HG03045 (cell line): ENCODE data around the gene PHLDA3.
"Not testable (repeated sequence)": the region's sequence is repeated elsewhere in the genome, so short reads cannot be mapped to it uniquely, and the experiment has no call there.

Source experiments
- ATAC-seq: cut with Tn5 transposase; IDR thresholded peaks from one replicate; pipeline ENCODE4 v1.9.1; 2021; ENCODE audit warnings: mild to moderate bottlenecking, moderate library complexity; ENCODE audit not compliant: unreplicated experiment

Gene PHLDA3

GRCh38 chr1:201504179-201504631, 35.2 kb upstream of the PHLDA3 start:
- no peak for ATAC-seq

- no peak for ATAC-seq
Observed at GRCh38 chr1:201503397-201504176, 34.6 kb upstream of the PHLDA3 start.

- no peak for ATAC-seq
Observed at GRCh38 chr1:201502511-201502857, 33.5 kb upstream of the PHLDA3 start.

GRCh38 chr1:201501812-201502510, 33.0 kb upstream of the PHLDA3 start:
- ATAC-seq: no peak

GRCh38 chr1:201501144-201501543, 32.2 kb upstream of the PHLDA3 start:
- ATAC-seq: no peak

GRCh38 chr1:201500670-201501120, 31.7 kb upstream of the PHLDA3 start:
- ATAC-seq: no peak

GRCh38 chr1:201499795-201500669, 31.0 kb upstream of the PHLDA3 start:
- ATAC-seq: no peak

GRCh38 chr1:201499191-201499590, 30.2 kb upstream of the PHLDA3 start:
- no peak for ATAC-seq

- ATAC-seq: no peak
Observed at GRCh38 chr1:201498621-201499020, 29.6 kb upstream of the PHLDA3 start.

- ATAC-seq: no peak
Observed at GRCh38 chr1:201497935-201498509, 29.0 kb upstream of the PHLDA3 start.

- no peak for ATAC-seq
Observed at GRCh38 chr1:201496296-201496690, 27.3 kb upstream of the PHLDA3 start.

GRCh38 chr1:201495551-201496295, 26.7 kb upstream of the PHLDA3 start:
- no peak for ATAC-seq

- ATAC-seq: no peak
Observed at GRCh38 chr1:201493757-201494617, 25.0 kb upstream of the PHLDA3 start.

GRCh38 chr1:201493026-201493656, 24.2 kb upstream of the PHLDA3 start:
- not testable (repeated sequence) for ATAC-seq

GRCh38 chr1:201491896-201492511, 23.0 kb upstream of the PHLDA3 start:
- no peak for ATAC-seq

- ATAC-seq: no peak
Observed at GRCh38 chr1:201490708-201491131, 21.7 kb upstream of the PHLDA3 start.

- ATAC-seq: no peak
Observed at GRCh38 chr1:201489643-201490261, 20.8 kb upstream of the PHLDA3 start.
